Neural cell (in vitro differentiated cells): ENCODE results near the gene LY6G6D. TPM values are rescaled to one million over a fixed set of nuclear protein-coding genes. Genes with fewer than 3 reads are reported as not detected.

Experiments
- H2AFZ ChIP-seq: fragments of 200-600, 300-800 bp; sonication (generic), shearing (Covaris generic); 2 replicates; pipeline ENCODE4 v1.6.0; 2014; ENCODE audit warnings: low read depth, mild to moderate bottlenecking, antibody characterized with exemption, low read length, moderate library complexity
- H3F3A ChIP-seq: fragments of 200-600 bp; shearing (Covaris generic); 2 replicates; pipeline ENCODE4 v1.6.1; 2016; ENCODE audit warnings: mild to moderate bottlenecking, moderate library complexity, mixed read lengths, antibody characterized with exemption, low read length; ENCODE audit not compliant: insufficient read depth, poor library complexity, severe bottlenecking
- H3K27ac ChIP-seq: fragments of 200-600, 300-800 bp; sonication (generic), shearing (Covaris generic); 2 replicates; pipeline ENCODE4 v1.5.1; 2014; ENCODE audit warnings: mild to moderate bottlenecking, low read length, moderate library complexity
- H3K27me3 ChIP-seq: fragments of 300-800, 200-600 bp; sonication (generic), shearing (Covaris generic); 2 replicates; pipeline ENCODE4 v1.6.0; 2014; ENCODE audit warnings: mild to moderate bottlenecking, low read depth, low read length, moderate library complexity; ENCODE audit not compliant: insufficient read depth
- H3K36me3 ChIP-seq: fragments of 300-800, 200-600 bp; sonication (generic), shearing (Covaris generic); 2 replicates; pipeline ENCODE4 v1.5.1; 2014; ENCODE audit warnings: mild to moderate bottlenecking, antibody characterized with exemption, low read length, moderate library complexity; ENCODE audit not compliant: insufficient read depth
- H3K4me2 ChIP-seq: fragments of 300-800, 200-600 bp; sonication (generic), shearing (Covaris generic); 2 replicates; pipeline ENCODE4 v1.6.0; 2014; ENCODE audit warnings: mild to moderate bottlenecking, low read length
- H3K4me3 ChIP-seq: fragments of 300-800, 200-600 bp; sonication (generic), shearing (Covaris generic); 2 replicates; pipeline ENCODE4 v1.5.1; 2014; ENCODE audit warnings: mild to moderate bottlenecking, low read length, moderate library complexity
- H3K79me2 ChIP-seq: fragments of 200-600 bp; shearing (Covaris generic); replicated peaks from 2 replicates; pipeline ENCODE4 v1.6.0; 2014; ENCODE audit warnings: mild to moderate bottlenecking, low read length, moderate library complexity; ENCODE audit not compliant: insufficient read depth
- H3K9ac ChIP-seq: fragments of 300-800, 200-600 bp; sonication (generic), shearing (Covaris generic); 2 replicates; pipeline ENCODE4 v1.6.1; 2016; ENCODE audit warnings: mild to moderate bottlenecking, low read length, mixed read lengths
- H3K9me2 ChIP-seq: fragments of 200-600 bp; shearing (Covaris generic); 2 replicates; pipeline ENCODE4 v1.6.1; 2016; ENCODE audit warnings: mild to moderate bottlenecking, low read length, mixed read lengths; ENCODE audit not compliant: insufficient read depth
- H3K9me3 ChIP-seq: fragments of 200-600, 300-800 bp; sonication (generic), shearing (Covaris generic); 2 replicates; pipeline ENCODE4 v1.6.1; 2016; ENCODE audit warnings: mild to moderate bottlenecking, mixed run types, low read length, moderate library complexity, mixed read lengths
- H4K20me1 ChIP-seq: fragments of 200-600 bp; shearing (Covaris generic); 2 replicates; pipeline ENCODE4 v1.6.1; 2016; ENCODE audit warnings: mild to moderate bottlenecking, mixed run types; ENCODE audit not compliant: insufficient read depth
- CTCF ChIP-seq: fragments of 450-650 bp; IDR thresholded peaks from 2 replicates; pipeline ENCODE4 v1.5.1; 2014; ENCODE audit warnings: antibody characterized with exemption, mild to moderate bottlenecking, moderate library complexity; ENCODE audit not compliant: poor library complexity, severe bottlenecking
- EP300 ChIP-seq: fragments of 450-650 bp; conservative IDR thresholded peaks from 2 replicates; pipeline ENCODE4 v1.6.1; 2014; ENCODE audit warnings: antibody characterized with exemption, mild to moderate bottlenecking, moderate library complexity; ENCODE audit not compliant: poor library complexity, severe bottlenecking
- EZH2 ChIP-seq: fragments of 200-600, 300-800 bp; shearing (Covaris generic), sonication (generic); IDR thresholded peaks from 2 replicates; pipeline ENCODE4 v1.6.1; 2014; ENCODE audit warnings: antibody characterized with exemption, low read length, borderline replicate concordance, mild to moderate bottlenecking; ENCODE audit not compliant: insufficient read depth, poor library complexity, severe bottlenecking
- MXI1 ChIP-seq: fragments of 450-650 bp; conservative IDR thresholded peaks from 2 replicates; pipeline ENCODE4 v1.6.1; 2014; ENCODE audit warnings: antibody characterized with exemption, mild to moderate bottlenecking; ENCODE audit not compliant: poor library complexity, severe bottlenecking
- POLR2AphosphoS5 ChIP-seq: IDR thresholded peaks from 2 replicates; pipeline ENCODE4 v1.6.1; 2012
- RAD21 ChIP-seq: fragments of 450-650 bp; conservative IDR thresholded peaks from 2 replicates; pipeline ENCODE4 v1.6.1; 2014; ENCODE audit warnings: antibody characterized with exemption, mild to moderate bottlenecking, moderate library complexity
- SMC3 ChIP-seq: fragments of 450-650 bp; conservative IDR thresholded peaks from 2 replicates; pipeline ENCODE4 v1.6.1; 2014; ENCODE audit warnings: antibody characterized with exemption, mild to moderate bottlenecking, moderate library complexity; ENCODE audit not compliant: poor library complexity
- TAF1 ChIP-seq: IDR thresholded peaks from 2 replicates; pipeline ENCODE4 v1.6.1; 2012; ENCODE audit warnings: low read depth
- polyA plus RNA-seq: library from polyadenylated mRNA; depleted of rRNA; stranded (reverse); fragments of >200 nt; gene quantifications from 2 replicates; pipeline ENCODE4 v1.2.3, GENCODE V29; 2014
- TF ChIP-seq, protein P1 (sequence below): IDR thresholded peaks from 2 replicates; pipeline ENCODE4 v1.6.1; 2012; ENCODE audit warnings: borderline replicate concordance

The LY6G6D gene
- polyA plus RNA-seq, 1 donor from 2014 or later = not detected

- Histone ChIP-seq H3K9ac (peak overlapping the region; percentile 93), H3K27me3 (no peaks in the 10 kb centered on the region), H4K20me1 (no peaks in the 10 kb centered on the region), H3K4me3 (peak overlapping the region; percentile 84), H2AFZ (no peak overlapping the region), H3F3A (no peaks in the 10 kb centered on the region), H3K9me2 (no peaks in the 10 kb centered on the region), H3K27ac (no peak overlapping the region), H3K36me3 (no peaks in the 10 kb centered on the region), H3K9me3 (no peaks in the 10 kb centered on the region), H3K79me2 (peaks cover 26% of the 10 kb centered on the region), H3K4me2 (peak overlapping the region; percentile 96)
- TF ChIP-seq CTCF (no peak), MXI1 (no peak), EZH2 (no peak), EP300 (no peak), TAF1 (no peak), POLR2AphosphoS5 (no peak), SMC3 (no peak), RAD21 (no peak)
- TF ChIP-seq, protein P1, sequence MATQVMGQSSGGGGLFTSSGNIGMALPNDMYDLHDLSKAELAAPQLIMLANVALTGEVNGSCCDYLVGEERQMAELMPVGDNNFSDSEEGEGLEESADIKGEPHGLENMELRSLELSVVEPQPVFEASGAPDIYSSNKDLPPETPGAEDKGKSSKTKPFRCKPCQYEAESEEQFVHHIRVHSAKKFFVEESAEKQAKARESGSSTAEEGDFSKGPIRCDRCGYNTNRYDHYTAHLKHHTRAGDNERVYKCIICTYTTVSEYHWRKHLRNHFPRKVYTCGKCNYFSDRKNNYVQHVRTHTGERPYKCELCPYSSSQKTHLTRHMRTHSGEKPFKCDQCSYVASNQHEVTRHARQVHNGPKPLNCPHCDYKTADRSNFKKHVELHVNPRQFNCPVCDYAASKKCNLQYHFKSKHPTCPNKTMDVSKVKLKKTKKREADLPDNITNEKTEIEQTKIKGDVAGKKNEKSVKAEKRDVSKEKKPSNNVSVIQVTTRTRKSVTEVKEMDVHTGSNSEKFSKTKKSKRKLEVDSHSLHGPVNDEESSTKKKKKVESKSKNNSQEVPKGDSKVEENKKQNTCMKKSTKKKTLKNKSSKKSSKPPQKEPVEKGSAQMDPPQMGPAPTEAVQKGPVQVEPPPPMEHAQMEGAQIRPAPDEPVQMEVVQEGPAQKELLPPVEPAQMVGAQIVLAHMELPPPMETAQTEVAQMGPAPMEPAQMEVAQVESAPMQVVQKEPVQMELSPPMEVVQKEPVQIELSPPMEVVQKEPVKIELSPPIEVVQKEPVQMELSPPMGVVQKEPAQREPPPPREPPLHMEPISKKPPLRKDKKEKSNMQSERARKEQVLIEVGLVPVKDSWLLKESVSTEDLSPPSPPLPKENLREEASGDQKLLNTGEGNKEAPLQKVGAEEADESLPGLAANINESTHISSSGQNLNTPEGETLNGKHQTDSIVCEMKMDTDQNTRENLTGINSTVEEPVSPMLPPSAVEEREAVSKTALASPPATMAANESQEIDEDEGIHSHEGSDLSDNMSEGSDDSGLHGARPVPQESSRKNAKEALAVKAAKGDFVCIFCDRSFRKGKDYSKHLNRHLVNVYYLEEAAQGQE = no peak
Measured at GRCh38 chr6:31700740-31701401, 14.3 kb upstream of the LY6G6D start.

- TF ChIP-seq SMC3 = no peak
- TF ChIP-seq, protein P1 = no peak
- no peak for TF ChIP-seq RAD21
- no peak for TF ChIP-seq EP300
- no peak for TF ChIP-seq CTCF
- TF ChIP-seq POLR2AphosphoS5 = no peak
- TF ChIP-seq EZH2 = no peak
- TF ChIP-seq TAF1 = no peak
- TF ChIP-seq MXI1 = no peak
- H2AFZ ChIP-seq = peak overlapping the region; percentile 88
Measured at GRCh38 chr6:31701666-31702404, 13.3 kb upstream of the LY6G6D start.

More at GRCh38 chr6:31701666-31702404, 13.3 kb upstream of the LY6G6D start:
- Histone ChIP-seq H3K4me3 (peak overlapping the region; percentile 84), H3F3A (no peaks in the 10 kb centered on the region), H3K27ac (peak overlapping the region; percentile 95), H3K27me3 (no peaks in the 10 kb centered on the region), H3K36me3 (no peaks in the 10 kb centered on the region), H3K79me2 (peaks cover 26% of the 10 kb centered on the region), H3K9ac (peak overlapping the region; percentile 93), H3K9me2 (no peaks in the 10 kb centered on the region), H3K9me3 (no peaks in the 10 kb centered on the region), H3K4me2 (peak overlapping the region; percentile 96), H4K20me1 (no peaks in the 10 kb centered on the region)
